ENCODE data around the gene PRKN. TPM values are rescaled to one million over a fixed set of nuclear protein-coding genes. Genes with fewer than 3 reads are reported as not detected.

The PRKN gene
- total RNA-seq, 4 donors from 2014 or later: 6.3 to 11.9 (median 9.5) TPM

DNA sequence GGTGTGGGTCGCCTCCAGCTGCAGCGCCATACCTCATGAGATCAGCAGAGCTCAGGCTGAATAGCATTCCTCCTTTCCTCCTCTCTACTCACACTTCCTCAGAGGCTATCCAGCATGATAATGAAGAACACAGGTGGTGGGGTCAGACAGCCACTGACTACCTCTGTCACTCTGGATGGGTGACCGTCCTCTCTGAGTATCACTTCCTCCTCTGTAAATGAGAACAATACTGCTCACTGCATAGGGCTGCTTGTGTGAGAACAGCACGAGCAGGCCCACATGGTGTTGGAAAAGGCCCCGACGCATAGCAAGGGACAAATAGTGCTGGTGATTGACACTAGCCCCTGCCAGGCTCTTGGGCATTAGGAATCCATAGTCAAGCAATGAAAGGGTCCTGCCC lies 239.1 kb downstream of the PRKN start:
- WGBS, 2 donors: 90 to 96% methylated on average over 6 of the region's 6 CpGs
- TF ChIP-seq POLR2A (IDR thresholded peaks at IDR 0.05) (no peak), CTCF (IDR thresholded peaks at IDR 0.05) (no peak)

DNA sequence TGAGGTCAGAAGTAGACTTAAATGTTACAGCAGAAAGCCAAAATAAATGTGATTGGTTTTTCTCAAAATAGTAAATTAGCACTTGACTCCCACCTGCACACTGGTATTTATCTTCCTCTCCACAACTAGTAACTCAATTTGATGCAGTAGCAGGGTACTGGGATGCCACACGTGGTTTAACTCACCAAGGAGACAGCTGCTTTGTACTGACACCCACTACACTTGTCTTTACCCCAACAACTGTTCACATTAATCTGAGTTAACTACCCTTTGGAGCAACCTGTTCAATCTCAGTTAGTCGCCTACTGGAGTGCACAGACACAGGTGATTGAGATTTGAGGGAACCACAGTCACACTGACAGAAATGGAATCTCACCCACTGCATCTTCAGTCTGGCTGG lies 242.1 kb downstream of the PRKN start:
- H3K4me3 ChIP-seq (ENCODE audit: low read depth, poor library complexity, severe bottlenecking): no peak overlapping the region
- 71 to 77% methylated on average over 2 of the region's 2 CpGs for WGBS, 2 donors
- intact Hi-C loops (cut with DNase I; ENCODE audit: low total_unique reads): no loop called here
- DNase-seq (ENCODE audit: low spot score in 2 of 2): no peak
- TF ChIP-seq POLR2A (IDR thresholded peaks at IDR 0.05): no peak
- TF ChIP-seq CTCF (IDR thresholded peaks at IDR 0.05): no peak

More for the DNA sequence above, 239.1 kb downstream of the PRKN start:
- DNase-seq (ENCODE audit: low spot score in 2 of 2): no peak
- intact Hi-C loops (cut with DNase I; ENCODE audit: low total_unique reads): no loop called here
- no peak overlapping the region for H3K4me3 ChIP-seq (ENCODE audit: low read depth, poor library complexity, severe bottlenecking)

- TF ChIP-seq CTCF (IDR thresholded peaks at IDR 0.05): no peak
- TF ChIP-seq POLR2A (IDR thresholded peaks at IDR 0.05): no peak
- H3K4me3 ChIP-seq (ENCODE audit: low read depth, poor library complexity, severe bottlenecking): no peak overlapping the region
- DNase-seq (ENCODE audit: low spot score in 2 of 2): no peak
- intact Hi-C loops (cut with DNase I; ENCODE audit: low total_unique reads): no loop called here
Measured at GRCh38 chr6:162481938-162482337, 245.6 kb downstream of the PRKN start.

DNA sequence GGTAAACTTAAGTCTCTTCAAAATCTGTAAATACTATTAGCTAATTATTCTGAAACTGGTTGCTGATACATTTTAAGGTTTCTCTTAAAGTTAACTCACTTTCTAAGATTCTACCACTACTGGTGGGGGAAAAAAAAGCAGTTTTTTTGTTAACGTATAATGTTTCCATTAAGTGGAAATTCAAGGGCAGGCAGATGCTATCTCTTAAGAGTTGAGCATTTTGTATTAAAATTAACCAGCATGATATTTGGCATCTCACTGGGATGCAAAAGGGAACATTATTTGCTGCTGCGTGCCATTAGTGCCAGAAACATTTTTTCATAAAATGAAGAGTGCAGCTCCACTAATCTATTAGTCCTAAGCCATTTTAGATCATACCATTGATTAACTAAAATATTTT lies 246.2 kb downstream of the PRKN start:
- DNase-seq (ENCODE audit: low spot score in 2 of 2): no peak
- TF ChIP-seq POLR2A (IDR thresholded peaks at IDR 0.05) (no peak), CTCF (IDR thresholded peaks at IDR 0.05) (no peak)
- intact Hi-C loops (cut with DNase I; ENCODE audit: low total_unique reads): no loop called here
- 91 to 94% methylated on average over 2 of the region's 2 CpGs for WGBS, 2 donors
- H3K4me3 ChIP-seq (ENCODE audit: low read depth, poor library complexity, severe bottlenecking): no peak overlapping the region

GRCh38 chr6:162478192-162478671 lies 249.3 kb downstream of the PRKN start:
- TF ChIP-seq POLR2A (IDR thresholded peaks at IDR 0.05): no peak
- no peak for TF ChIP-seq CTCF (IDR thresholded peaks at IDR 0.05)
- intact Hi-C loops (cut with DNase I; ENCODE audit: low total_unique reads): no loop called here
- WGBS, 2 donors: 91 to 93% methylated on average over 7 of the region's 7 CpGs
- no peak for DNase-seq (ENCODE audit: low spot score in 2 of 2)
- H3K4me3 ChIP-seq (ENCODE audit: low read depth, poor library complexity, severe bottlenecking): no peak overlapping the region

DNA sequence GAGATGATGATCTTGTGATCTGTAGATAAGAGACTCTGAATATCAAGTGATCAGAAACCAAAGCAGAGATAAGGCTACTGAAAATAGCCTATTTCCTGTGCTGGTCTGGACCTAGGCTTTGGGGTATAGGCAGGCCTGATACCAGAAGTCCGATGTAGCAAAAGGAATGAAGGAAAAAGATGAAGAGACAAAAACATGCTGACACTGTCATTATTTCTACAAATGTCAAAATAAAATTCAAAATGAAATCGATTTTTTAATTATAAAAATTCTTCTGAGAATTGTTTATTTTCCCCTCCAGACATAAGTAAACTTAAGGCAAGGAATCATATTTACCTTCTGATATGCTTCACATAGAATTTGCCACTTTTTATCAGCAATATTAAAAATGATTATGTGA lies 252.8 kb downstream of the PRKN start:
- DNase-seq (ENCODE audit: low spot score in 2 of 2): no peak
- TF ChIP-seq CTCF (IDR thresholded peaks at IDR 0.05): no peak
- no peak for TF ChIP-seq POLR2A (IDR thresholded peaks at IDR 0.05)
- WGBS, 2 donors: 32 to 52% methylated on average over 2 of the region's 2 CpGs
- intact Hi-C loops (cut with DNase I; ENCODE audit: low total_unique reads): no loop called here
- H3K4me3 ChIP-seq (ENCODE audit: low read depth, poor library complexity, severe bottlenecking): no peak overlapping the region
